HEK293 (cell line): ENCODE measurements around the gene SNX8.
A peak's percentile ranks its signal among the peaks of the same experiment; 100 is the strongest.

Experiments used
- KLF1 ChIP-seq: fragments of 450-650 bp; formaldehyde crosslinking; IDR thresholded peaks from 2 replicates; pipeline ENCODE4 v1.5.1; 2016; ENCODE audit warnings: missing biosample characterization, missing genetic modification characterization
- KLF8 ChIP-seq: fragments of 450-650 bp; formaldehyde crosslinking; IDR thresholded peaks from 2 replicates; pipeline ENCODE4 v1.5.1; 2016; ENCODE audit warnings: missing biosample characterization, missing genetic modification characterization
- OVOL3 ChIP-seq: fragments of 450-650 bp; formaldehyde crosslinking; IDR thresholded peaks from 2 replicates; pipeline ENCODE4 v1.5.1; 2016; ENCODE audit warnings: missing biosample characterization, missing genetic modification characterization
- PBX3 ChIP-seq: sonication (generic); formaldehyde crosslinking; IDR thresholded peaks from 2 replicates; pipeline ENCODE4 v1.8.1; 2022; ENCODE audit warnings: mild to moderate bottlenecking, moderate library complexity, missing genetic modification reagents
- RBAK ChIP-seq: fragments of 450-650 bp; formaldehyde crosslinking; IDR thresholded peaks from 2 replicates; pipeline ENCODE4 v1.5.1; 2016; ENCODE audit warnings: missing biosample characterization, missing genetic modification characterization
- YY1 ChIP-seq: fragments of 450-650 bp; formaldehyde crosslinking; IDR thresholded peaks from 2 replicates; pipeline ENCODE4 v1.5.1; 2018; ENCODE audit warnings: missing biosample characterization, missing genetic modification characterization
- ZBTB21 ChIP-seq: fragments of 450-650 bp; formaldehyde crosslinking; IDR thresholded peaks from 2 replicates; pipeline ENCODE4 v1.5.1; 2017; ENCODE audit warnings: missing biosample characterization, missing genetic modification characterization
- ZBTB26 ChIP-seq: fragments of 450-650 bp; formaldehyde crosslinking; optimal IDR thresholded peaks from 2 replicates; pipeline ENCODE3; 2016; ENCODE audit warnings: missing biosample characterization, mild to moderate bottlenecking, missing genetic modification characterization
- ZBTB48 ChIP-seq: fragments of 450-650 bp; formaldehyde crosslinking; IDR thresholded peaks from 2 replicates; pipeline ENCODE4 v1.5.1; 2016; ENCODE audit warnings: missing biosample characterization, missing genetic modification characterization
- ZFHX2 ChIP-seq: fragments of 450-650 bp; formaldehyde crosslinking; conservative IDR thresholded peaks from 2 replicates; pipeline ENCODE4 v1.5.1; 2016; ENCODE audit warnings: missing biosample characterization, missing genetic modification characterization
- ZFP3 ChIP-seq: fragments of 450-650 bp; formaldehyde crosslinking; IDR thresholded peaks from 2 replicates; pipeline ENCODE4 v1.5.1; 2016; ENCODE audit warnings: low read depth, missing biosample characterization, missing genetic modification characterization
- ZNF146 ChIP-seq: fragments of 450-650 bp; formaldehyde crosslinking; IDR thresholded peaks from 2 replicates; pipeline ENCODE4 v1.5.1; 2016; ENCODE audit warnings: missing biosample characterization, missing genetic modification characterization
- ZNF274 ChIP-seq, 2 experiments: fragments of 200-500 bp in 1 of 2; fragments of 450-650 bp in 1 of 2; sonication (Bioruptor generic) in 1 of 2; formaldehyde crosslinking in 1 of 2; IDR thresholded peaks; 2 replicates each; pipeline versions ENCODE4 v1.5.1 to v1.6.1; 2014 to 2016; ENCODE audit warnings: borderline replicate concordance in 1 of 2, inconsistent platforms in 1 of 2, low read length in 1 of 2, missing biosample characterization in 1 of 2, missing genetic modification characterization in 1 of 2
- ZNF391 ChIP-seq: fragments of 450-650 bp; formaldehyde crosslinking; IDR thresholded peaks from 2 replicates; pipeline ENCODE4 v1.5.1; 2016; ENCODE audit warnings: low read depth, missing biosample characterization, missing genetic modification characterization, borderline replicate concordance
- ZNF501 ChIP-seq: fragments of 450-650 bp; formaldehyde crosslinking; IDR thresholded peaks from 2 replicates; pipeline ENCODE4 v1.5.1; 2016; ENCODE audit warnings: missing biosample characterization, missing genetic modification characterization
- ZNF530 ChIP-seq: fragments of 450-650 bp; formaldehyde crosslinking; IDR thresholded peaks from 2 replicates; pipeline ENCODE4 v1.5.1; 2016; ENCODE audit warnings: low read depth, missing biosample characterization, missing genetic modification characterization
- ZNF585B ChIP-seq: fragments of 450-650 bp; formaldehyde crosslinking; IDR thresholded peaks from 2 replicates; pipeline ENCODE4 v1.5.1; 2016; ENCODE audit warnings: missing biosample characterization, missing genetic modification characterization
- ZNF776 ChIP-seq: fragments of 450-650 bp; formaldehyde crosslinking; IDR thresholded peaks from 2 replicates; pipeline ENCODE4 v1.5.0; 2017; ENCODE audit warnings: missing biosample characterization, missing genetic modification characterization, borderline replicate concordance
- ZNF785 ChIP-seq: fragments of 450-650 bp; formaldehyde crosslinking; IDR thresholded peaks from 2 replicates; pipeline ENCODE4 v1.5.1; 2016; ENCODE audit warnings: missing biosample characterization, missing genetic modification characterization
- ZNF843 ChIP-seq: fragments of 450-650 bp; formaldehyde crosslinking; IDR thresholded peaks from 2 replicates; pipeline ENCODE4 v1.5.1; 2016; ENCODE audit warnings: missing biosample characterization, missing genetic modification characterization
- TF ChIP-seq, protein P1 (sequence below): fragments of 450-650 bp; formaldehyde crosslinking; IDR thresholded peaks from 2 replicates; pipeline ENCODE4 v1.5.1; 2016; ENCODE audit warnings: missing biosample characterization, missing genetic modification characterization
- TF ChIP-seq, protein P2 (sequence below): fragments of 450-650 bp; formaldehyde crosslinking; IDR thresholded peaks from 2 replicates; pipeline ENCODE4 v1.5.1; 2017; ENCODE audit warnings: missing biosample characterization, mild to moderate bottlenecking, missing genetic modification characterization, moderate library complexity
- TF ChIP-seq, protein P3 (sequence below): fragments of 450-650 bp; IDR thresholded peaks from 2 replicates; pipeline ENCODE4 v1.5.1; 2018; ENCODE audit warnings: missing biosample characterization, mild to moderate bottlenecking, missing genetic modification characterization
- TF ChIP-seq, protein P4 (sequence below): fragments of 450-650 bp; formaldehyde crosslinking; IDR thresholded peaks from 2 replicates; pipeline ENCODE4 v1.5.1; 2017; ENCODE audit warnings: missing biosample characterization, missing genetic modification characterization
- TF ChIP-seq, protein P5 (sequence below): fragments of 450-650 bp; formaldehyde crosslinking; IDR thresholded peaks from 2 replicates; pipeline ENCODE4 v1.5.0; 2017; ENCODE audit warnings: missing biosample characterization, missing genetic modification characterization, borderline replicate concordance

The SNX8 gene

DNA sequence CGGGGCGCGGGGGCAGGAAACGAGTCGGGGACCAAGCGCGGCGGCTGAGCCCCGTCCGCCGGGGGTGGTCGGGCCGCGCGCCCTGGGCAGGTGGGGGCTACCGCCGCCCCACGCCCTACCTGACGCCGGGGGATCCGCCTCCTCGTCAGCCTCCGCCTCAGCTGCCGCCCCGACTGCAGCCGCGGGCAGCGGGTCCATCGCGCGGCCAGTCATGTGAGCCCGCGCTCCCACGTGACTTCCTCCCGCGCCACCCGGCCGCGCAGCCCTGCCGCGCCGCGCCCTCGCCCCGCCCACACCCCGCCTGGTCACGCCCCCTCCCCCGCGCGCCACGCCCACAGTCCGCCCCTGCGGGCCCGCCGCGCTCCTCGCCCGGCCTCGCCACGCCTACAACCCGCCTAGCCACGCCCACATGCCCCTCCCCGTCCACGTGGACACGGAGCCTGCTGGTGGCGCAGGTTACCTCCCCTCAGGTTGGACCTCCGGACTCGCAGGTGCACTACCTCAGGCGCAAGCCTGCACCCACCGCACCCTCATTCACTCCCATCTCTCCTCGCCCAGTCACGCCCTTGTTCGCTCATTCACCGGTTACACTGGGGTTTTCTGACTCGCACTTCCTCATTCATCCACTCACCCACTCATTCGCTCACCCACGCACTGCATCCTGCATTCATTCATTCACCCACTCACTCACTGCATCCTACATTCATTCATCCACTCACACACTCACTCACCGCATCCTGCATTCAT is at the start of gene SNX8 (continued):
- TF ChIP-seq PBX3 (CRISPR knock-in tag) = no peak; the same call in 1 of the 2 replicates
- no peak for TF ChIP-seq RBAK (tag by site-specific recombination)
- TF ChIP-seq ZNF274 (IDR thresholded peaks at IDR 0.05; ENCODE audit: low read length) = no peak
- no peak for TF ChIP-seq ZNF274 (tag by site-specific recombination; IDR thresholded peaks at IDR 0.05; ENCODE audit: borderline replicate concordance)
- TF ChIP-seq ZBTB21 (tag by site-specific recombination) = no peak
- no peak for TF ChIP-seq ZNF530 (tag by site-specific recombination)
- no peak for TF ChIP-seq ZNF843 (tag by site-specific recombination)
- no peak for TF ChIP-seq ZNF391 (tag by site-specific recombination)
- TF ChIP-seq, protein P1, sequence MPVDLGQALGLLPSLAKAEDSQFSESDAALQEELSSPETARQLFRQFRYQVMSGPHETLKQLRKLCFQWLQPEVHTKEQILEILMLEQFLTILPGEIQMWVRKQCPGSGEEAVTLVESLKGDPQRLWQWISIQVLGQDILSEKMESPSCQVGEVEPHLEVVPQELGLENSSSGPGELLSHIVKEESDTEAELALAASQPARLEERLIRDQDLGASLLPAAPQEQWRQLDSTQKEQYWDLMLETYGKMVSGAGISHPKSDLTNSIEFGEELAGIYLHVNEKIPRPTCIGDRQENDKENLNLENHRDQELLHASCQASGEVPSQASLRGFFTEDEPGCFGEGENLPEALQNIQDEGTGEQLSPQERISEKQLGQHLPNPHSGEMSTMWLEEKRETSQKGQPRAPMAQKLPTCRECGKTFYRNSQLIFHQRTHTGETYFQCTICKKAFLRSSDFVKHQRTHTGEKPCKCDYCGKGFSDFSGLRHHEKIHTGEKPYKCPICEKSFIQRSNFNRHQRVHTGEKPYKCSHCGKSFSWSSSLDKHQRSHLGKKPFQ (tag by site-specific recombination) = no peak
- TF ChIP-seq, protein P2, sequence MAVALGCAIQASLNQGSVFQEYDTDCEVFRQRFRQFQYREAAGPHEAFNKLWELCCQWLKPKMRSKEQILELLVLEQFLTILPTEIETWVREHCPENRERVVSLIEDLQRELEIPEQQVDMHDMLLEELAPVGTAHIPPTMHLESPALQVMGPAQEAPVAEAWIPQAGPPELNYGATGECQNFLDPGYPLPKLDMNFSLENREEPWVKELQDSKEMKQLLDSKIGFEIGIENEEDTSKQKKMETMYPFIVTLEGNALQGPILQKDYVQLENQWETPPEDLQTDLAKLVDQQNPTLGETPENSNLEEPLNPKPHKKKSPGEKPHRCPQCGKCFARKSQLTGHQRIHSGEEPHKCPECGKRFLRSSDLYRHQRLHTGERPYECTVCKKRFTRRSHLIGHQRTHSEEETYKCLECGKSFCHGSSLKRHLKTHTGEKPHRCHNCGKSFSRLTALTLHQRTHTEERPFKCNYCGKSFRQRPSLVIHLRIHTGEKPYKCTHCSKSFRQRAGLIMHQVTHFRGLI (tag by site-specific recombination) = no peak
- peak; percentile 99 for TF ChIP-seq ZFHX2
- TF ChIP-seq ZNF585B (tag by site-specific recombination) = no peak
- TF ChIP-seq ZBTB48 = no peak
- peak; percentile 99 for TF ChIP-seq ZNF785 (tag by site-specific recombination)
- TF ChIP-seq ZBTB26 (tag by site-specific recombination) = peak; percentile 56
- no peak for TF ChIP-seq ZNF776 (tag by site-specific recombination)
- no peak for TF ChIP-seq ZNF146 (tag by site-specific recombination)
- no peak for TF ChIP-seq OVOL3 (tag by site-specific recombination)
- TF ChIP-seq, protein P3, sequence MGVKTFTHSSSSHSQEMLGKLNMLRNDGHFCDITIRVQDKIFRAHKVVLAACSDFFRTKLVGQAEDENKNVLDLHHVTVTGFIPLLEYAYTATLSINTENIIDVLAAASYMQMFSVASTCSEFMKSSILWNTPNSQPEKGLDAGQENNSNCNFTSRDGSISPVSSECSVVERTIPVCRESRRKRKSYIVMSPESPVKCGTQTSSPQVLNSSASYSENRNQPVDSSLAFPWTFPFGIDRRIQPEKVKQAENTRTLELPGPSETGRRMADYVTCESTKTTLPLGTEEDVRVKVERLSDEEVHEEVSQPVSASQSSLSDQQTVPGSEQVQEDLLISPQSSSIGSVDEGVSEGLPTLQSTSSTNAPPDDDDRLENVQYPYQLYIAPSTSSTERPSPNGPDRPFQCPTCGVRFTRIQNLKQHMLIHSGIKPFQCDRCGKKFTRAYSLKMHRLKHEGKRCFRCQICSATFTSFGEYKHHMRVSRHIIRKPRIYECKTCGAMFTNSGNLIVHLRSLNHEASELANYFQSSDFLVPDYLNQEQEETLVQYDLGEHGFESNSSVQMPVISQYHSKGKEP = no peak
- peak; percentile 99 for TF ChIP-seq KLF8 (tag by site-specific recombination)
- TF ChIP-seq ZFP3 = no peak
- no peak for TF ChIP-seq ZNF501
- TF ChIP-seq, protein P4, sequence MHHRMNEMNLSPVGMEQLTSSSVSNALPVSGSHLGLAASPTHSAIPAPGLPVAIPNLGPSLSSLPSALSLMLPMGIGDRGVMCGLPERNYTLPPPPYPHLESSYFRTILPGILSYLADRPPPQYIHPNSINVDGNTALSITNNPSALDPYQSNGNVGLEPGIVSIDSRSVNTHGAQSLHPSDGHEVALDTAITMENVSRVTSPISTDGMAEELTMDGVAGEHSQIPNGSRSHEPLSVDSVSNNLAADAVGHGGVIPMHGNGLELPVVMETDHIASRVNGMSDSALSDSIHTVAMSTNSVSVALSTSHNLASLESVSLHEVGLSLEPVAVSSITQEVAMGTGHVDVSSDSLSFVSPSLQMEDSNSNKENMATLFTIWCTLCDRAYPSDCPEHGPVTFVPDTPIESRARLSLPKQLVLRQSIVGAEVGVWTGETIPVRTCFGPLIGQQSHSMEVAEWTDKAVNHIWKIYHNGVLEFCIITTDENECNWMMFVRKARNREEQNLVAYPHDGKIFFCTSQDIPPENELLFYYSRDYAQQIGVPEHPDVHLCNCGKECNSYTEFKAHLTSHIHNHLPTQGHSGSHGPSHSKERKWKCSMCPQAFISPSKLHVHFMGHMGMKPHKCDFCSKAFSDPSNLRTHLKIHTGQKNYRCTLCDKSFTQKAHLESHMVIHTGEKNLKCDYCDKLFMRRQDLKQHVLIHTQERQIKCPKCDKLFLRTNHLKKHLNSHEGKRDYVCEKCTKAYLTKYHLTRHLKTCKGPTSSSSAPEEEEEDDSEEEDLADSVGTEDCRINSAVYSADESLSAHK = no peak
- TF ChIP-seq YY1 (tag by site-specific recombination) = no peak
- TF ChIP-seq, protein P5, sequence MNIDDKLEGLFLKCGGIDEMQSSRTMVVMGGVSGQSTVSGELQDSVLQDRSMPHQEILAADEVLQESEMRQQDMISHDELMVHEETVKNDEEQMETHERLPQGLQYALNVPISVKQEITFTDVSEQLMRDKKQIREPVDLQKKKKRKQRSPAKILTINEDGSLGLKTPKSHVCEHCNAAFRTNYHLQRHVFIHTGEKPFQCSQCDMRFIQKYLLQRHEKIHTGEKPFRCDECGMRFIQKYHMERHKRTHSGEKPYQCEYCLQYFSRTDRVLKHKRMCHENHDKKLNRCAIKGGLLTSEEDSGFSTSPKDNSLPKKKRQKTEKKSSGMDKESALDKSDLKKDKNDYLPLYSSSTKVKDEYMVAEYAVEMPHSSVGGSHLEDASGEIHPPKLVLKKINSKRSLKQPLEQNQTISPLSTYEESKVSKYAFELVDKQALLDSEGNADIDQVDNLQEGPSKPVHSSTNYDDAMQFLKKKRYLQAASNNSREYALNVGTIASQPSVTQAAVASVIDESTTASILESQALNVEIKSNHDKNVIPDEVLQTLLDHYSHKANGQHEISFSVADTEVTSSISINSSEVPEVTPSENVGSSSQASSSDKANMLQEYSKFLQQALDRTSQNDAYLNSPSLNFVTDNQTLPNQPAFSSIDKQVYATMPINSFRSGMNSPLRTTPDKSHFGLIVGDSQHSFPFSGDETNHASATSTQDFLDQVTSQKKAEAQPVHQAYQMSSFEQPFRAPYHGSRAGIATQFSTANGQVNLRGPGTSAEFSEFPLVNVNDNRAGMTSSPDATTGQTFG (tag by site-specific recombination) = no peak
- peak; percentile 99 for TF ChIP-seq KLF1
